CD4-positive, alpha-beta T cell treated with Interleukin-10 for 1 hour (primary cell): ENCODE data around the gene ZNF747.

Experiments used
- DNase-seq: peaks from one replicate; pipeline ENCODE4 v3.0.0-alpha.2; 2020

Gene ZNF747

GRCh38 chr16:30510376-30510938 is 24.2 kb downstream of the ZNF747 start:
- no peak for DNase-seq

GRCh38 chr16:30509081-30509765 is 25.4 kb downstream of the ZNF747 start:
- no peak for DNase-seq

GRCh38 chr16:30503403-30504296 is 31.0 kb downstream of the ZNF747 start:
- no peak for DNase-seq

GRCh38 chr16:30499284-30499683 is 35.4 kb downstream of the ZNF747 start:
- no peak for DNase-seq

- no peak for DNase-seq
These were observed 39.9 kb downstream of the ZNF747 start for GRCh38 chr16:30494709-30495108.

DNA sequence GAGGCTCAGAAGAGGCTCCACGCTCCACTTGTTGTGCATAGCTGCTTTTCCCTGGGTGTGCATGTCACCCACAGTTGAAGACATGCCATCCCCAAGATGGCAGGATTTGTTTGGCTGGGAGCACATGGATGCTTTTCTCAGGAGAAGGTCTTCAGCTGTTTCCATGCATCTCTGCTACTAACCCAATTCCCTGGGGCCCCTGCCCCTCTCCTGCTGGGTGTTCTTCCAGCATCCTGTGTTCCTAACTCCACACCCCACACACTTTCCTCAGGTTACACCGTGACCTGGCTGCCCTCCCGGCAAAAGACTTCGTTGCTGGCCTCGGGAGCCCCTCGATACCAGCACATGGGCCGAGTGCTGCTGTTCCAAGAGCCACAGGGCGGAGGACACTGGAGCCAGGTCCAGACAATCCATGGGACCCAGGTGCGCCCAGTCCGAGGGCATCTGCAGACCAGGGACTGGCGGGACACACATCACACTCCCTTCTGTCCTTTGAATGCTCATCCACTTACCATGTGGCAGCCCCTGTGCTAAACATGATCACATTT is 40.6 kb downstream of the ZNF747 start:
- no peak for DNase-seq

DNA sequence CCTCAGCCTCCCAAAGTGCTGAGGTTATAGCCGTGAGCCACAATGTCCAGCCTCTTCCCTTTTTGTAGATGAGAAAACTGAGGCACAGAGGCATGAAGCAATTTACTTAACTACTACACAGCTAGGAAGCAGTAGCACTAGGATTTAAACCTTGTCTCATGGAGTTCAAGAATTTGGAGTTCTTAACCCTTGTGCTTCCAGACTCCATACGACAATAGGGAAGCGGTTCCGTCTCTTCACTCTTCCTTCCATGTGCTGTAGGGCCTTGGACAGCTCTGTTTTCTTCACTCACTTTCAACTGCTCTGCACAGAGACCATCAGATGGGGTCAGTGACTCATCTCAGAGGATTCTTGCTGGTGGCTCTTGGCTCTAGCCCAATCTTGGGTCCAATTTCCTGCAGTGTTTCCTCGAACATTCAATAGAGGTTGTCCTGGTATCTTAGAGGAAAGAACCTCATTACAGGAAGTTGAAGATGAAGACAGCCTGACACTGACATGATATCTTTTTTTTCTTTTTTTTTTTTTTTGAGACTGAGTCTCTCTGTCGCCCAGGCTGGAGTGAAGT is 42.8 kb downstream of the ZNF747 start:
- no peak for DNase-seq

- DNase-seq, result no peak
These were observed 43.4 kb downstream of the ZNF747 start for GRCh38 chr16:30491229-30491628.

DNA sequence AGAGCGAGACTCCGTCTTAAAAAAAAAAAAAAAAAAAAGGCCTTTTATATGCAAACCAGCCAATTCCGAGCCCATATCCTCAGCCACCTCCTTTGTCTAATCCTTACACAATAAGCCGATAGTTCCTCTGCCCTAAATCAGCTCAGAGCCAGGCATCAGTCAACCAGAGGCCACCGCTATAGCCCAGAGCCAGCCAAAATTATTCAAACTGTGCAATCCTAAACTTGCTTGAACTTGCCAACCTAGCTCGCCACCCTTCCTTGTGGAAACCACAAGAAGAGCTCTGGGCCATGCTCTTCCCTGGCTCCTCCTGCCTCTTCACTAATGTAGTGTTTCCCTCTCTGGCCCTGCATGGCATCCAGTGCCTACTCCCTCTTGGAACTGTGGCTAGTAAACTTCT is 44.4 kb downstream of the ZNF747 start:
- DNase-seq, result no peak

- DNase-seq, result no peak
These were observed 45.7 kb downstream of the ZNF747 start for GRCh38 chr16:30488764-30489605.

- DNase-seq, result no peak
These were observed 48.7 kb downstream of the ZNF747 start for GRCh38 chr16:30485818-30486436.

GRCh38 chr16:30484887-30485286 is 49.8 kb downstream of the ZNF747 start:
- DNase-seq, result no peak

DNA sequence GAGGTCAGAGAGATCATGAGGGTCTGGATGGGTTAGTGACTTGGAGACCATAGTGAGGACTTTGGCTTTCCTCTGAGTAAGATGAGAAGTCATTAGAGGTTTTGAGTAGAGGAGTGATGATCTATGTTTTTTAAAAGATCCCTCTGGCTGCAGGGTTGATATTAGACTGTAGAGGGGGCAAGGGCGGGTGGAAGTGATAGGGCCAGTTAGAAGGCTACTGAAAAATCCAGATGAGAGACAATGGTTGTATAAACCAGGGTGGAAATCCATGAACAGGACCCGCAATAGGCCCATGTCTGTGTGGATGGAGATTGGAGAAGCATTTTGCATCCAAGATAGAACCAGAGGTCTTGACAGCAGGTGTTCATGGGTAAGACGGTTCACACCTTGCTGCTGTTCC is 52.3 kb downstream of the ZNF747 start:
- DNase-seq, result peak; percentile 34

- no peak for DNase-seq
These were observed 53.3 kb downstream of the ZNF747 start for GRCh38 chr16:30481381-30481780.
